ENCODE results near the gene ARHGAP31. TPM values are rescaled to one million over a fixed set of nuclear protein-coding genes. Genes with fewer than 3 reads are reported as not detected.

The ARHGAP31 gene
- total and polyA plus RNA-seq, 4 donors, result 0.99 to 4.6 (median 2.6) TPM

- no peaks in the 10 kb centered on the region for H3K9me3 ChIP-seq (ENCODE audit: control insufficient read depth in 4 of 4, low read length in 3 of 4)
- TF ChIP-seq YY1 (IDR thresholded peaks at IDR 0.05) (no peak), RAD21 (IDR thresholded peaks at IDR 0.05) (no peak), TAF1 (conservative IDR thresholded peaks at IDR 0.05) (no peak), HNF4G (IDR thresholded peaks at IDR 0.05) (no peak), JUND (IDR thresholded peaks at IDR 0.05) (no peak), MAX (IDR thresholded peaks at IDR 0.05) (no peak)
- TF ChIP-seq, protein P1, sequence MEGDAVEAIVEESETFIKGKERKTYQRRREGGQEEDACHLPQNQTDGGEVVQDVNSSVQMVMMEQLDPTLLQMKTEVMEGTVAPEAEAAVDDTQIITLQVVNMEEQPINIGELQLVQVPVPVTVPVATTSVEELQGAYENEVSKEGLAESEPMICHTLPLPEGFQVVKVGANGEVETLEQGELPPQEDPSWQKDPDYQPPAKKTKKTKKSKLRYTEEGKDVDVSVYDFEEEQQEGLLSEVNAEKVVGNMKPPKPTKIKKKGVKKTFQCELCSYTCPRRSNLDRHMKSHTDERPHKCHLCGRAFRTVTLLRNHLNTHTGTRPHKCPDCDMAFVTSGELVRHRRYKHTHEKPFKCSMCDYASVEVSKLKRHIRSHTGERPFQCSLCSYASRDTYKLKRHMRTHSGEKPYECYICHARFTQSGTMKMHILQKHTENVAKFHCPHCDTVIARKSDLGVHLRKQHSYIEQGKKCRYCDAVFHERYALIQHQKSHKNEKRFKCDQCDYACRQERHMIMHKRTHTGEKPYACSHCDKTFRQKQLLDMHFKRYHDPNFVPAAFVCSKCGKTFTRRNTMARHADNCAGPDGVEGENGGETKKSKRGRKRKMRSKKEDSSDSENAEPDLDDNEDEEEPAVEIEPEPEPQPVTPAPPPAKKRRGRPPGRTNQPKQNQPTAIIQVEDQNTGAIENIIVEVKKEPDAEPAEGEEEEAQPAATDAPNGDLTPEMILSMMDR (IDR thresholded peaks at IDR 0.05; ENCODE audit: low read depth, low read length, missing input control), result no peak
- TF ChIP-seq, protein P2, sequence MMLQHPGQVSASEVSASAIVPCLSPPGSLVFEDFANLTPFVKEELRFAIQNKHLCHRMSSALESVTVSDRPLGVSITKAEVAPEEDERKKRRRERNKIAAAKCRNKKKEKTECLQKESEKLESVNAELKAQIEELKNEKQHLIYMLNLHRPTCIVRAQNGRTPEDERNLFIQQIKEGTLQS (IDR thresholded peaks at IDR 0.05), result no peak
- H3K9ac ChIP-seq (ENCODE audit: low read depth in 1 of 2, low read length in 2 of 2), result no peak overlapping the region
- H3K27ac ChIP-seq (ENCODE audit: low read depth in 1 of 2, low read length in 2 of 2), result no peak overlapping the region
- H3K36me3 ChIP-seq (ENCODE audit: control insufficient read depth in 4 of 4, insufficient read depth in 3 of 4, low read depth in 1 of 4, low read length in 3 of 4), result peaks cover 0 to 11% (median 0%) of the 10 kb centered on the region in 4 donors
- no peaks in the 10 kb centered on the region for H3K4me1 ChIP-seq (ENCODE audit: control insufficient read depth in 4 of 4, insufficient read depth in 4 of 4, low read length in 3 of 4)
- no peak for DNase-seq (ENCODE audit: low spot score)
- H3K27me3 ChIP-seq (ENCODE audit: control insufficient read depth in 4 of 4, insufficient read depth in 4 of 4, low read length in 3 of 4), result no peaks in the 10 kb centered on the region
- WGBS, result 91% methylated on average over 1 of the region's 1 CpG
- H3K4me3 ChIP-seq (ENCODE audit: low read depth in 1 of 3, low read length in 3 of 3), result no peak overlapping the region
Observed at GRCh38 chr3:119402791-119403190, 108.6 kb downstream of the ARHGAP31 start.

DNA sequence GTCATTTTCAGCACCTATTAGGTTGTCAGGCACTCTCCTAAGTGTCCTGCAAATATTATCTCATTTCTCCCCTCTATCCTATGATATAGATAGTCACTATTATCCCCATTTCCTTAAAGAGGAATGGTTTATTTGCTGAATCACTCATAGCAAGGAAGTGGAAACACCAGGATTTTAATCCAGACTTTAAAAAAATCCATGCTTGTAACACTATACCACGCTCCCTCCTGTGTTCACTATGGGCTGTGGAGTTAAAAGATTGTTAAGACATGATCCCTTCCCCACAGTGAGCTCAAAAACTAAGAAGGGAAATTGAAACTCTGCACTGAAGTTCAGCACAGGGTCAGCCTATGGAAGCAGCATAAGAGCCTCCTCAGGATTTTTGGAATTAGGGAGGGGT, 109.0 kb downstream of the ARHGAP31 start:
- no peak for DNase-seq (ENCODE audit: low spot score)
- no peak overlapping the region for H3K9ac ChIP-seq (ENCODE audit: low read depth in 1 of 2, low read length in 2 of 2)
- H3K27ac ChIP-seq (ENCODE audit: low read depth in 1 of 2, low read length in 2 of 2), result no peak overlapping the region
- WGBS, result 95% methylated on average over 1 of the region's 1 CpG
- H3K4me1 ChIP-seq (ENCODE audit: control insufficient read depth in 4 of 4, insufficient read depth in 4 of 4, low read length in 3 of 4), result no peaks in the 10 kb centered on the region
- H3K4me3 ChIP-seq (ENCODE audit: low read depth in 1 of 3, low read length in 3 of 3), result no peak overlapping the region
- TF ChIP-seq TAF1 (conservative IDR thresholded peaks at IDR 0.05) (no peak), REST (IDR thresholded peaks at IDR 0.05) (no peak), MAX (IDR thresholded peaks at IDR 0.05) (no peak), ZBTB33 (IDR thresholded peaks at IDR 0.05) (no peak), RAD21 (IDR thresholded peaks at IDR 0.05) (no peak), FOXA2 (IDR thresholded peaks at IDR 0.05) (no peak), HNF4A (conservative IDR thresholded peaks at IDR 0.05) (no peak), EGR1 (IDR thresholded peaks at IDR 0.05; ENCODE audit: low read depth in 2 of 2) (no peak), SP1 (IDR thresholded peaks at IDR 0.05) (no peak)
- no peaks in the 10 kb centered on the region for H3K9me3 ChIP-seq (ENCODE audit: control insufficient read depth in 4 of 4, low read length in 3 of 4)
- no peaks in the 10 kb centered on the region for H3K27me3 ChIP-seq (ENCODE audit: control insufficient read depth in 4 of 4, insufficient read depth in 4 of 4, low read length in 3 of 4)
- peaks cover 0 to 11% (median 0%) of the 10 kb centered on the region in 4 donors for H3K36me3 ChIP-seq (ENCODE audit: control insufficient read depth in 4 of 4, insufficient read depth in 3 of 4, low read depth in 1 of 4, low read length in 3 of 4)
